CD4-positive, alpha-beta T cell treated with Interferon gamma for 1 hour (primary cell): ENCODE data around the gene DEAF1.
"Not testable (repeated sequence)": the region's sequence is repeated elsewhere in the genome, so short reads cannot be mapped to it uniquely, and the experiment has no call there.

Experiments used
- DNase-seq: peaks from one replicate; pipeline ENCODE4 v3.0.0-alpha.2; 2020

The DEAF1 gene, protein sequence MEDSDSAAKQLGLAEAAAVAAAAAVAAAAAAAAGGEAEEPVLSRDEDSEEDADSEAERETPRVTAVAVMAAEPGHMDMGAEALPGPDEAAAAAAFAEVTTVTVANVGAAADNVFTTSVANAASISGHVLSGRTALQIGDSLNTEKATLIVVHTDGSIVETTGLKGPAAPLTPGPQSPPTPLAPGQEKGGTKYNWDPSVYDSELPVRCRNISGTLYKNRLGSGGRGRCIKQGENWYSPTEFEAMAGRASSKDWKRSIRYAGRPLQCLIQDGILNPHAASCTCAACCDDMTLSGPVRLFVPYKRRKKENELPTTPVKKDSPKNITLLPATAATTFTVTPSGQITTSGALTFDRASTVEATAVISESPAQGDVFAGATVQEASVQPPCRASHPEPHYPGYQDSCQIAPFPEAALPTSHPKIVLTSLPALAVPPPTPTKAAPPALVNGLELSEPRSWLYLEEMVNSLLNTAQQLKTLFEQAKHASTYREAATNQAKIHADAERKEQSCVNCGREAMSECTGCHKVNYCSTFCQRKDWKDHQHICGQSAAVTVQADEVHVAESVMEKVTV

GRCh38 chr11:694563-695287 is at the start of gene DEAF1:
Gene DEAF1 (minus strand): TSS chr11:695222. CDS start chr11:695047, 175 bp downstream.
- peak; percentile 98 for DNase-seq

- no peak for DNase-seq
These were observed 47.7 kb upstream of the DEAF1 start for GRCh38 chr11:742571-743201.

GRCh38 chr11:742156-742546 is 47.1 kb upstream of the DEAF1 start:
- DNase-seq, result no peak

DNA sequence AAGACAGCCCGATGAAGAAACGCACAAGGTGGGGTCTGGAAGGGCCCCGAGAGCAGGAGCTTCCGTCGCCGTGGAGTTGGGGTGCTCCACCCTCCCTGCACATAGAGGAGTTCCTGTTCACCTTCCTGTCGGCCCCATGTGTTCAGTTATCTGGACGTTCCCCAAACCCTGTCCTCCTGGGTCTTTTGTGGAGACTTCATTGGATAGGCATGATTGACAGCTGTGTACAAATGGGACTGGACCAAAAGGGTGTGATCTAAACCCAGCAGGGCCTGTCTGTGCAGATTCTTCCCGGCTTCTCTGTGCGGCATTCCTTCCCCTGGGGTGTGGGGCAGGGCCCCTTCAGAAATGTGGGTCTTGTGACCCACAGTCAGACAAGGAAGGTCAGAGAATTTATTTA is 42.9 kb upstream of the DEAF1 start:
- not testable (repeated sequence) for DNase-seq

DNA sequence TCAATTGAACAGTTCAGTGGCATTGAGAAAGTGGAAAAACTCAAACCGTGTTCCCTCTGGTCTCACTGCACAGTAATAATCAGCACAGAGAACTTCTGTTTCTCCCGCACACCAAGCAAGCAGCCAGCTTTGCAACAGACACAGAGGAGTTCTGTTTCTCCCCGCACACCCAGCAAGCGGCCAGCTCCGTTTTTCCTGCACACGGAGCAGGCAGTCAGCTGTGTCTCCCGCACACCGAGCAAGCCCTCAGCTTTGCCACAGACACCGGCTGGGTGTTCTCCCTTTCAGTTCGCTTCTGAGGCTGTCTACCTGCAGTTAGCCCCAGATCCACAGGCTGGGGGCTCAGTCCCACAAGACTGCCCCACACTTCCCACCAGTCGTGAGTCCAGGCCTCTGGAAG is 42.3 kb upstream of the DEAF1 start:
- no peak for DNase-seq

- not testable (repeated sequence) for DNase-seq
These were observed 39.5 kb upstream of the DEAF1 start for GRCh38 chr11:734541-734940.

GRCh38 chr11:733072-733471 is 38.0 kb upstream of the DEAF1 start:
- DNase-seq, result no peak

DNA sequence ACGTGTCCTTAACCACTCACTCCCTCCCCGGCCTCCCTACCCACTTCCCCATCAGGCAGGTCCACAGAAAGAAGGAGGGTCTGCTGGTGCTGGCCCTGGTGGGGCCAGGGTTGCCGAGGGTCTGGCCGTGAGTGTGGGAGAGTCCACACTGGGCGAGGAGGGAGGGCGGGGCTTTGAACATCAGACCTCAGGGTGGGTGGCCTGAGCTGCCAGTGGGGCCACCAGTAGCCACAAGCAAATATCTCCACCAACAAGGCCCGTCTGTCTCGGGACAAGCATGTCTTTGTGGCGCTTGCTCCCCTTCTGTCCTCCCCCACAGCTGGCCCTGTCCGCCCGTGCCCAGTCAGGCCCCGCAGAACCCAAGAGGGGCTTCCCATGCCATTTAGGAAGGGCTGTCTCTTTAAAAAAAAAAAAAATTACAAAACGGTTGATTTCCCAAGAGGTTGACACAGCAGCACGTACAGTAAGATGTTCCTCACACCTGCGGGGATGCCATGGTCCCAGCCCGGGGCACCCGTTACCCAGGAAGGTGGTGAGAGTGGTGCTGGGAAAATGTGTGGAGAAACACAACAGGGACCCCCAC is 34.6 kb upstream of the DEAF1 start:
- DNase-seq, result no peak

GRCh38 chr11:728901-729491 is 34.0 kb upstream of the DEAF1 start:
- no peak for DNase-seq

DNA sequence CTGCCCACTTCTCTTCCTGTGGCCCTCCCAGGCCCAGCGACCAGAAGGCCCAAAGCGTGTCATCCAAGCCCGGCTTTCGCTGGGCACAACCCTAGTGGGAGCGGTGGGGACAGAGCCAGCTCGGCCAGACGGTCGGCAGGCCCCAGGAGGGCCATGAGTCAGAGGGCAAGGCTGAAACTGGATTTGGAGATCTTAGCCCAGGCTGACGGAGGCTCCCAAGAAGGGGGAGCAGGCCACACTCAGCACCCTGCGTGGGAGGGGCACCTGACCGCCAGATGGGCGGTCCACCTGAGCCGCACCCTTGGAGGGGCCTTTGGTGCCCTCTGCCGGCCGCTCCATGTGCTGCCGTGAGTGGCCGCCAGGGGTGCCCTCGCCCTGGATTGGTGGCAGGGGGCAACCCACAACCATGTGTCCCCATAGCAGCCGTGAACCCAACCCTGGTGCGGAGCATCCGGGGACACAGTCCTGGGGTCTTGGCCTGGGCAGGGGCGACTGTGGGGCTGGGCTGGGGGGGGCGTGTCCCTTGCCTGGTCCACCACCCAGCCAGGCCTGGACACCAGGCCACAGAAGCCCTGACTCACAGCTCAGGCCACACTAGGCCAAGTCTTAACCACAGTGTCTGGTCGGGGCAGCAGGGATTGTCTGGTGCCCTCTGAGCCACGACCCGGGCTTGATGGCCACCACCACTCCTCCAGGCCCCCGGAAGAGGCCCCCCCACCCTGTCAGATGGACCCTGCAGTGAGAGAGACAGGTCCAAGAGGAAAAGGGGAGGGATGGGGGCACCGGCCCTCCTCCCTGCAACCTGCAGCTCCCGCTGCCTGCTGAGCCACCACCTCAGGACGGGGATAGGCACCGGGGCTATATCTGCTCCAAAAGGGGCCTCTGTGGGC is 33.1 kb upstream of the DEAF1 start:
- DNase-seq, result peak; percentile 80

DNA sequence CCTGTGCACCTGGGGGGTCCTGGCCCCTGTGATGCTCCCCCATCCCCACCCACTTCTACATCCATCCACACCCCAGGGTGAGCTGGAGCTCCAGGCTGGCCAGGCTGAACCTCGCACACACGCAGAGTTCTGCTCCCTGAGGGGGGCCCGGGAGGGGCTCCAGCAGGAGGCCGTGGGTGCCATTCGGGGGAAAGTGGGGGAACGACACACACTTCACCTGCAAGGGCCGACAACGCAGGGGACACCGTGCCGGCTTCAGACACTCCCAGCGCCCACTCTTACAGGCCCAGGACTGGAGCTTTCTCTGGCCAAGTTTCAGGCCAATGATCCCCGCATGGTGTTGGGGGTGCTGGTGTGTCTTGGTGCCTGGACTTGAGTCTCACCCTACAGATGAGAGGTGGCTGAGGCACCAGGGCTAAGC is 32.3 kb upstream of the DEAF1 start:
- no peak for DNase-seq

DNA sequence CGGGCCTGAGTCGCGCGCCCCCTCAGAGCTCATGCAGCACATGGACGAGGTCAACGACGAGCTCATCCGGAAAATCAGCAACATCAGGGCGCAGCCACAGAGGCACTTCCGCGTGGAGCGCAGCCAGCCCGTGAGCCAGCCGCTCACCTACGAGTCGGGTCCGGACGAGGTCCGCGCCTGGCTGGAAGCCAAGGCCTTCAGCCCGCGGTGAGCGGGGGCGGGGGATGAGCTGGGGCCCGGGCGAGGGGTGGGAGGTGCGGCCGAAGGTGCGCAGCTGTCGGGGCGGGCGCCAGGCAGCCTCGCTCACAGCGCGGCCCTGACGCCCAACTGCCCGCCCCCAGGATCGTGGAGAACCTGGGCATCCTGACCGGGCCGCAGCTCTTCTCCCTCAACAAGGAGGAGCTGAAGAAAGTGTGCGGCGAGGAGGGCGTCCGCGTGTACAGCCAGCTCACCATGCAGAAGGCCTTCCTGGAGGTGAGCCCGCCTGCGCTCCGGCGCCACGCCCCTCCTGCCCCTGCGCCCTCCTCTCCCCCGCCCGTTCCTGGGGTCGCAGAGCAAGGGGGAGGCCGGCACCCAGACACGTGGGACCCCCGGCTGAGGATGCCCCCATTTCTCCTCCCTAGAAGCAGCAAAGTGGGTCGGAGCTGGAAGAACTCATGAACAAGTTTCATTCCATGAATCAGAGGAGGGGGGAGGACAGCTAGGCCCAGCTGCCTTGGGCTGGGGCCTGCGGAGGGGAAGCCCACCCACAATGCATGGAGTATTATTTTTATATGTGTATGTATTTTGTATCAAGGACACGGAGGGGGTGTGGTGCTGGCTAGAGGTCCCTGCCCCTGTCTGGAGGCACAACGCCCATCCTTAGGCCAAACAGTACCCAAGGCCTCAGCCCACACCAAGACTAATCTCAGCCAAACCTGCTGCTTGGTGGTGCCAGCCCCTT is 31.5 kb upstream of the DEAF1 start:
- DNase-seq, result peak; percentile 32

- no peak for DNase-seq
These were observed 30.7 kb upstream of the DEAF1 start for GRCh38 chr11:725624-726202.

DNA sequence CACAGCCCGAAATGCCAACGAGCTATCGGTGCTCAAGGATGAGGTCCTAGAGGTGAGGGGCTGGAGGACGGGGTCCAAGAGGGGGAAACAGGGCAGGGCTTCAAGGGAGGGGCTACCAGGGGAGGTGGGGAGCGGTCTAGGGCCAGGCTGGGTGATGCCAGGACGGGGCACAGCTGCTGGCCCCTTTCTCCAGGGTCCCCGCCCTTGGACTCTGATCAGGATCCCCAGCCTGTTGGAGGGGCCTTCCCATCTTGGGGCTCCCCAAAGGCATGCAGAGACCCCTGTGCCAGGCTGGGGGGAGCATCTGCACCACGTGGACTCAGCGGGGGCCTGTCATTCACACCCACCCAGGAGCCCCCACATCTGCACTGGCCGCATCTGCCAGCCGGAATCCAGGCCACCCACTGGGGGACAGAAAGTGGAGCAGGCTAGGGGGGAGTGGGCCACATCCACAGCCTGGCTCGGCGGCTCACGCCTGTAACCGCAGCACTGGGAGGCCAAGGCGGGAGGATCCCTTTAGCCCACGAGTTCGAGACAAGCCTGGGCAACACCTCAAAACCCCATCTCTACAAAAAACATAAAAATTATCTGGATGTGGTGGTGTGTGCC is 29.9 kb upstream of the DEAF1 start:
- DNase-seq, result no peak

- DNase-seq, result no peak
These were observed 29.2 kb upstream of the DEAF1 start for GRCh38 chr11:724049-724777.

GRCh38 chr11:723120-723883 is 28.3 kb upstream of the DEAF1 start:
- peak; percentile 54 for DNase-seq

GRCh38 chr11:722346-722811 is 27.4 kb upstream of the DEAF1 start:
- DNase-seq, result no peak
